HCT116 (cell line): ENCODE results near the gene GCLC. TPM values are rescaled to one million over a fixed set of nuclear protein-coding genes. Genes with fewer than 3 reads are reported as not detected.

ENCODE experiments used
- ATAC-seq: fragments of 200-7000 bp; cut with Tn5 transposase; 2 replicates; pipeline ENCODE4 v1.9.1; 2020; ENCODE audit warnings: mild to moderate bottlenecking, moderate library complexity
- BruUV-seq: library from RNA; stranded (reverse); fragments of 400-500 nt; replicated peaks from 2 replicates; lab custom pipeline; 2021; lab: Mats Ljungman, UMichigan
- CTCF ChIA-PET: fragments of 300-600 bp; sonication (Branson Sonifier 250); formaldehyde crosslinking; loops from one replicate; lab custom pipeline; 2021; ENCODE audit warnings: antibody characterized with exemption; lab: Charles Lee
- POLR2A ChIA-PET: fragments of 300-600, 350-600 bp; sonication (Branson Sonifier 250); formaldehyde crosslinking; loops from one replicate; lab custom pipeline; 2021; ENCODE audit warnings: antibody characterized with exemption; lab: Charles Lee
- RAD21 ChIA-PET, 2 experiments: fragments of 300-600 bp; sonication (Branson Sonifier 250); formaldehyde crosslinking; loops; one replicate each; lab custom pipeline; 2023; ENCODE audit warnings: low total read pairs in 2 of 2; ENCODE audit not compliant: uncharacterized antibody in 2 of 2, unreplicated experiment in 2 of 2, low non-redundant PET in 1 of 2; lab: Charles Lee
- DNase-seq: peaks from one replicate; pipeline ENCODE4 v3.0.0-alpha.2; 2010; ENCODE audit warnings: low read depth, low spot score
- H2AFZ ChIP-seq: fragments of 200-600 bp; shearing (Covaris generic), sonication (generic); 2 replicates; pipeline ENCODE4 v1.6.1; 2017; ENCODE audit warnings: low read depth, mixed run types, mixed read lengths, antibody characterized with exemption, low read length; ENCODE audit not compliant: poor library complexity, severe bottlenecking
- H3K27ac ChIP-seq: 2 replicates; pipeline ENCODE4 v1.5.1; 2012; ENCODE audit warnings: low read depth, low read length
- H3K27me3 ChIP-seq: fragments of 200-600 bp; sonication (generic); 2 replicates; pipeline ENCODE4 v1.6.1; 2016; ENCODE audit warnings: mixed run types, low read length, mixed read lengths; ENCODE audit not compliant: insufficient read depth
- H3K36me3 ChIP-seq, 2 experiments: fragments of 200-500 bp in 1 of 2; fragments of 200-600 bp in 1 of 2; sonication (Bioruptor generic) in 1 of 2; sonication (generic) in 1 of 2; 2 replicates each; pipeline versions ENCODE4 v1.5.1 to v1.6.1; 2014 to 2016; ENCODE audit warnings: low read length in 2 of 2, inconsistent platforms in 1 of 2, mixed read lengths in 1 of 2, mixed run types in 1 of 2; ENCODE audit not compliant: insufficient read depth in 2 of 2, control insufficient read depth in 1 of 2
- H3K4me1 ChIP-seq, 2 experiments: fragments of 200-600 bp in 1 of 2; sonication (generic) in 1 of 2; 2 replicates each; pipeline versions ENCODE4 v1.5.1 to v1.6.1; 2012 to 2017; ENCODE audit warnings: low read length in 2 of 2, inconsistent platforms in 1 of 2, mild to moderate bottlenecking in 1 of 2, mixed read lengths in 1 of 2, mixed run types in 1 of 2, moderate library complexity in 1 of 2; ENCODE audit not compliant: insufficient read depth in 2 of 2, control insufficient read depth in 1 of 2
- H3K4me2 ChIP-seq: fragments of 200-600 bp; sonication (generic); 2 replicates; pipeline ENCODE4 v1.6.1; 2017; ENCODE audit warnings: mixed run types, low read length, mixed read lengths
- H3K4me3 ChIP-seq, 2 experiments: fragments of 200-600 bp in 1 of 2; sonication (generic) in 1 of 2; replicated peaks in 1 of 2; 2 replicates each; pipeline ENCODE4 v1.5.1; 2011 to 2016; ENCODE audit warnings: low read length in 2 of 2, control low read depth in 1 of 2, low read depth in 1 of 2, mild to moderate bottlenecking in 1 of 2, mixed read lengths in 1 of 2, mixed run types in 1 of 2
- H3K79me2 ChIP-seq: fragments of 200-600 bp; sonication (generic); 2 replicates; pipeline ENCODE4 v1.6.1; 2017; ENCODE audit warnings: mild to moderate bottlenecking, mixed run types, low read length, moderate library complexity, mixed read lengths; ENCODE audit not compliant: insufficient read depth
- H3K9ac ChIP-seq: fragments of 200-600 bp; sonication (generic); 2 replicates; pipeline ENCODE4 v1.6.1; 2016; ENCODE audit warnings: low read length, mixed read lengths
- H3K9me2 ChIP-seq: fragments of 200-600 bp; sonication (generic), shearing (Covaris generic); 2 replicates; pipeline ENCODE4 v1.6.1; 2017; ENCODE audit warnings: mixed run types, mild to moderate bottlenecking, moderate library complexity; ENCODE audit not compliant: insufficient read depth
- H3K9me3 ChIP-seq, 2 experiments: fragments of 200-500 bp in 1 of 2; fragments of 200-600 bp in 1 of 2; sonication (Bioruptor generic) in 1 of 2; sonication (generic) in 1 of 2; 2 replicates each; pipeline ENCODE4 v1.6.1; 2014 to 2017; ENCODE audit warnings: low read length in 2 of 2, mixed read lengths in 2 of 2, inconsistent platforms in 1 of 2, low read depth in 1 of 2, mild to moderate bottlenecking in 1 of 2, mixed run types in 1 of 2, moderate library complexity in 1 of 2; ENCODE audit not compliant: control insufficient read depth in 1 of 2, insufficient read depth in 1 of 2
- H4K20me1 ChIP-seq: fragments of 200-600 bp; sonication (generic), shearing (Covaris generic); 2 replicates; pipeline ENCODE4 v1.6.1; 2017; ENCODE audit warnings: mixed run types, mild to moderate bottlenecking, moderate library complexity; ENCODE audit not compliant: insufficient read depth
- EGR1 ChIP-seq: IDR thresholded peaks from 2 replicates; pipeline ENCODE4 v1.6.1; 2012; ENCODE audit warnings: low read depth
- EZH2 ChIP-seq: fragments of 200-600 bp; sonication (generic); IDR thresholded peaks from 2 replicates; pipeline ENCODE4 v1.6.1; 2017; ENCODE audit warnings: antibody characterized with exemption, mixed run types
- EZH2phosphoT487 ChIP-seq: fragments of 200-600 bp; IDR thresholded peaks from 2 replicates; pipeline ENCODE4 v1.6.1; 2018; ENCODE audit warnings: antibody characterized with exemption, borderline replicate concordance
- MAX ChIP-seq: IDR thresholded peaks from 2 replicates; pipeline ENCODE4 v1.6.1; 2012
- POLR2A ChIP-seq: IDR thresholded peaks from 2 replicates; pipeline ENCODE4 v1.7.0; 2011; ENCODE audit warnings: borderline replicate concordance; ENCODE audit not compliant: insufficient read depth, insufficient read length; ENCODE audit errors: extremely low read depth
- POLR2AphosphoS5 ChIP-seq: IDR thresholded peaks from 2 replicates; pipeline ENCODE4 v1.6.1; 2011; ENCODE audit warnings: mild to moderate bottlenecking, low read depth, low read length, moderate library complexity
- RAD21 ChIP-seq: IDR thresholded peaks from 2 replicates; pipeline ENCODE4 v1.6.1; 2012; ENCODE audit warnings: low read depth, mild to moderate bottlenecking
- SIN3A ChIP-seq: IDR thresholded peaks from 2 replicates; pipeline ENCODE4 v1.6.1; 2012; ENCODE audit warnings: low read depth
- intact Hi-C: fragments of 100-400 bp; cut with micrococcal nuclease; formaldehyde crosslinking; loops from 2 replicates; pipeline ENCODE4 v1.10.0; 2022
- total RNA-seq: library from RNA; stranded (reverse); gene quantifications from one replicate; pipeline ENCODE4 v1.2.1, GENCODE V29; 2021; ENCODE audit not compliant: unreplicated experiment
- TF ChIP-seq, protein P1 (sequence below): IDR thresholded peaks from 2 replicates; pipeline ENCODE4 v1.6.1; 2012
- TF ChIP-seq, protein P2 (sequence below): IDR thresholded peaks from 2 replicates; pipeline ENCODE4 v1.6.1; 2011; ENCODE audit warnings: mild to moderate bottlenecking, low read length, moderate library complexity; ENCODE audit not compliant: insufficient replicate concordance; ENCODE audit errors: extremely low read depth

Gene GCLC
- total RNA-seq, 1 experiment from 2014 or later: 72.0 TPM

DNA sequence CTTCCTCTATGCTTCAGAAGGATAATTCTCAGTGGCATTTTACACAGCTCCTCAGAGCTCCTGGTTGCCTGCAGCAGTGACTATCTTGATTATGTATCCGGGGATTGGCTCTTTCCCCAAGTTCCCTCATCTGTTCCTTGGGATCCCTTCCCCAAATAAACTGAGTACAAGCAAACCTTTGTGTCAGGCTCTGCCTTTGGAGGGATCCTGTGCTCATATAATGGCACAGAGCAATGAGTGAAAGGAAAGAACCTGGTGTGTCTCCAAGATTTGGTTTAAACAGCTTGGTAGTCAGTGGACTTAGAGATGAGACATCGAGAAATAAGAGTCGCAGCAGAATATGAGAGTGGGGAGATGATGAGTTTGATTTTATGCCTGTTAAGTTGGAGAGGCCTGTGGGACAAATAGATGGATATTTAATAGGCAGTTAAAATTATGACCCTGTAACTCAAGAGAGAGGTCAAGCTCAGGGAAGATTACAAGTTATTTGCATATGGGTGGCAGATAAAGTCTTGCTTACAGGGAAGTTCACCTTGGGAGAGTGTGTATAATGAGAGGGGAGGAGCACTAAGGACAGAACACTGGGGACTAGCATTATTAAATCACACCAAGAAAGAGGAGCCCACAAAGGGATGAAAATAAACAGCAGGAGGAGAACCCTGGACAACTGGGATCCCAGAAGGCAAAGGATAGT lies 44.1 kb upstream of the GCLC start:
- Histone ChIP-seq H2AFZ (no peak overlapping the region), H4K20me1 (no peaks in the 10 kb centered on the region), H3K36me3 (no peaks in the 10 kb centered on the region), H3K27me3 (no peaks in the 10 kb centered on the region), H3K9ac (no peak overlapping the region), H3K4me1 (peaks cover 0 to 7% of the 10 kb centered on the region in 2 experiments; a peak in 2 of 4 replicates), H3K79me2 (no peaks in the 10 kb centered on the region), H3K27ac (no peak overlapping the region), H3K4me2 (no peak overlapping the region), H3K9me3 (no peaks in the 10 kb centered on the region), H3K9me2 (no peaks in the 10 kb centered on the region), H3K4me3 (no peak overlapping the region)
- CTCF ChIA-PET: no interaction called here
- TF ChIP-seq, protein P1, sequence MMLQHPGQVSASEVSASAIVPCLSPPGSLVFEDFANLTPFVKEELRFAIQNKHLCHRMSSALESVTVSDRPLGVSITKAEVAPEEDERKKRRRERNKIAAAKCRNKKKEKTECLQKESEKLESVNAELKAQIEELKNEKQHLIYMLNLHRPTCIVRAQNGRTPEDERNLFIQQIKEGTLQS: no peak
- no peak for TF ChIP-seq MAX
- TF ChIP-seq SIN3A: no peak
- no peak for TF ChIP-seq POLR2A
- TF ChIP-seq, protein P2, sequence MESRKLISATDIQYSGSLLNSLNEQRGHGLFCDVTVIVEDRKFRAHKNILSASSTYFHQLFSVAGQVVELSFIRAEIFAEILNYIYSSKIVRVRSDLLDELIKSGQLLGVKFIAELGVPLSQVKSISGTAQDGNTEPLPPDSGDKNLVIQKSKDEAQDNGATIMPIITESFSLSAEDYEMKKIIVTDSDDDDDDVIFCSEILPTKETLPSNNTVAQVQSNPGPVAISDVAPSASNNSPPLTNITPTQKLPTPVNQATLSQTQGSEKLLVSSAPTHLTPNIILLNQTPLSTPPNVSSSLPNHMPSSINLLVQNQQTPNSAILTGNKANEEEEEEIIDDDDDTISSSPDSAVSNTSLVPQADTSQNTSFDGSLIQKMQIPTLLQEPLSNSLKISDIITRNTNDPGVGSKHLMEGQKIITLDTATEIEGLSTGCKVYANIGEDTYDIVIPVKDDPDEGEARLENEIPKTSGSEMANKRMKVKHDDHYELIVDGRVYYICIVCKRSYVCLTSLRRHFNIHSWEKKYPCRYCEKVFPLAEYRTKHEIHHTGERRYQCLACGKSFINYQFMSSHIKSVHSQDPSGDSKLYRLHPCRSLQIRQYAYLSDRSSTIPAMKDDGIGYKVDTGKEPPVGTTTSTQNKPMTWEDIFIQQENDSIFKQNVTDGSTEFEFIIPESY: no peak
- BruUV-seq: no TSS peak
- intact Hi-C loops: no loop called here
- RAD21 ChIA-PET: no interaction called here
- DNase-seq (no peak), ATAC-seq (no peak)
- POLR2A ChIA-PET: no interaction called here

GRCh38 chr6:53587291-53587690 lies 42.4 kb upstream of the GCLC start:
- intact Hi-C loops: no loop called here
- no peaks in the 10 kb centered on the region for H3K9me2 ChIP-seq
- H3K4me3 ChIP-seq: no peak overlapping the region
- CTCF ChIA-PET: interaction anchor here (1.3 kb wide), 1 partner anchor 64 kb away, joined by 3 read pairs; no protein-coding TSS in a partner anchor
- H3K27me3 ChIP-seq: no peaks in the 10 kb centered on the region
- no peak for ATAC-seq
- H3K36me3 ChIP-seq: no peaks in the 10 kb centered on the region
- TF ChIP-seq EZH2 (no peak), EGR1 (no peak), EZH2phosphoT487 (no peak), RAD21 (no peak), POLR2A (no peak), POLR2AphosphoS5 (no peak)
- TF ChIP-seq, protein P1: no peak
- TF ChIP-seq, all 23 proteins: peak for 0
- BruUV-seq: no TSS peak
- no peaks in the 10 kb centered on the region for H3K4me1 ChIP-seq
- no peaks in the 10 kb centered on the region for H3K79me2 ChIP-seq
- no peak overlapping the region for H3K4me2 ChIP-seq
- H3K9me3 ChIP-seq: no peaks in the 10 kb centered on the region
- H3K9ac ChIP-seq: no peak overlapping the region
- no peak for DNase-seq
- H2AFZ ChIP-seq: peak overlapping the region; percentile 46
- no peak overlapping the region for H3K27ac ChIP-seq
- ChIA-PET POLR2A (no interaction called here), RAD21 (no interaction called here)
- no peaks in the 10 kb centered on the region for H4K20me1 ChIP-seq
